Endothelial cell (in vitro differentiated cells): Measurements from ENCODE around the gene PHLDB2. TPM values are rescaled to one million over a fixed set of nuclear protein-coding genes. Genes with fewer than 3 reads are reported as not detected.

Experiments
- DNase-seq: peaks from one replicate; pipeline ENCODE4 v3.0.0; 2021; ENCODE audit warnings: low spot score
- H3K27ac Mint-ChIP-seq: one replicate; pipeline ENCODE4 v1.8.0; 2021; ENCODE audit warnings: mixed read lengths, inconsistent platforms; ENCODE audit not compliant: unreplicated experiment
- H3K27me3 Mint-ChIP-seq: one replicate; pipeline ENCODE4 v1.8.0; 2021; ENCODE audit warnings: mild to moderate bottlenecking, moderate library complexity, mixed read lengths, inconsistent platforms; ENCODE audit not compliant: unreplicated experiment
- H3K36me3 Mint-ChIP-seq: one replicate; pipeline ENCODE4 v1.8.0; 2021; ENCODE audit warnings: mild to moderate bottlenecking, low read depth, mixed read lengths, inconsistent platforms; ENCODE audit not compliant: unreplicated experiment
- H3K4me1 Mint-ChIP-seq: one replicate; pipeline ENCODE4 v1.8.0; 2021; ENCODE audit warnings: mild to moderate bottlenecking, mixed read lengths, inconsistent platforms; ENCODE audit not compliant: unreplicated experiment
- H3K4me3 Mint-ChIP-seq: one replicate; pipeline ENCODE4 v1.8.0; 2021; ENCODE audit warnings: mild to moderate bottlenecking, mixed read lengths, inconsistent platforms; ENCODE audit not compliant: unreplicated experiment
- H3K9me3 Mint-ChIP-seq: one replicate; pipeline ENCODE4 v1.8.0; 2021; ENCODE audit warnings: mixed read lengths, inconsistent platforms; ENCODE audit not compliant: unreplicated experiment
- total RNA-seq: library from RNA; stranded (reverse); fragmentation: NEBNext Ultra II Directional; extraction: Animal tissue kit (Norgen Biotek cat#: 25700); gene quantifications from one replicate; pipeline ENCODE4 v1.2.1, GENCODE V29; 2021; ENCODE audit not compliant: unreplicated experiment
- TF ChIP-seq, protein P1 (sequence below): fragments of 200-600 bp; sonication (generic); IDR thresholded peaks from one replicate; pipeline ENCODE4 v1.5.0; 2021; ENCODE audit warnings: antibody characterized with exemption; ENCODE audit not compliant: unreplicated experiment

Gene PHLDB2
- total RNA-seq, 1 donor from 2014 or later: 47.8 TPM

- Mint-ChIP-seq H3K4me1 (peaks cover 5% of the 10 kb centered on the region), H3K36me3 (no peaks in the 10 kb centered on the region), H3K9me3 (no peaks in the 10 kb centered on the region), H3K4me3 (no peak overlapping the region), H3K27ac (no peak overlapping the region), H3K27me3 (peaks cover 3% of the 10 kb centered on the region)
- TF ChIP-seq, protein P1, sequence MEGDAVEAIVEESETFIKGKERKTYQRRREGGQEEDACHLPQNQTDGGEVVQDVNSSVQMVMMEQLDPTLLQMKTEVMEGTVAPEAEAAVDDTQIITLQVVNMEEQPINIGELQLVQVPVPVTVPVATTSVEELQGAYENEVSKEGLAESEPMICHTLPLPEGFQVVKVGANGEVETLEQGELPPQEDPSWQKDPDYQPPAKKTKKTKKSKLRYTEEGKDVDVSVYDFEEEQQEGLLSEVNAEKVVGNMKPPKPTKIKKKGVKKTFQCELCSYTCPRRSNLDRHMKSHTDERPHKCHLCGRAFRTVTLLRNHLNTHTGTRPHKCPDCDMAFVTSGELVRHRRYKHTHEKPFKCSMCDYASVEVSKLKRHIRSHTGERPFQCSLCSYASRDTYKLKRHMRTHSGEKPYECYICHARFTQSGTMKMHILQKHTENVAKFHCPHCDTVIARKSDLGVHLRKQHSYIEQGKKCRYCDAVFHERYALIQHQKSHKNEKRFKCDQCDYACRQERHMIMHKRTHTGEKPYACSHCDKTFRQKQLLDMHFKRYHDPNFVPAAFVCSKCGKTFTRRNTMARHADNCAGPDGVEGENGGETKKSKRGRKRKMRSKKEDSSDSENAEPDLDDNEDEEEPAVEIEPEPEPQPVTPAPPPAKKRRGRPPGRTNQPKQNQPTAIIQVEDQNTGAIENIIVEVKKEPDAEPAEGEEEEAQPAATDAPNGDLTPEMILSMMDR: peak; percentile 62
- no peak for DNase-seq
These were observed 130.1 kb downstream of the PHLDB2 start for GRCh38 chr3:111989061-111989678.

GRCh38 chr3:111993038-111993437 lies 134.0 kb downstream of the PHLDB2 start:
- Mint-ChIP-seq H3K27me3 (peaks cover 3% of the 10 kb centered on the region), H3K4me3 (no peak overlapping the region), H3K4me1 (peaks cover 5% of the 10 kb centered on the region), H3K9me3 (no peaks in the 10 kb centered on the region), H3K36me3 (no peaks in the 10 kb centered on the region), H3K27ac (no peak overlapping the region)
- DNase-seq: no peak
- TF ChIP-seq, protein P1: no peak

DNA sequence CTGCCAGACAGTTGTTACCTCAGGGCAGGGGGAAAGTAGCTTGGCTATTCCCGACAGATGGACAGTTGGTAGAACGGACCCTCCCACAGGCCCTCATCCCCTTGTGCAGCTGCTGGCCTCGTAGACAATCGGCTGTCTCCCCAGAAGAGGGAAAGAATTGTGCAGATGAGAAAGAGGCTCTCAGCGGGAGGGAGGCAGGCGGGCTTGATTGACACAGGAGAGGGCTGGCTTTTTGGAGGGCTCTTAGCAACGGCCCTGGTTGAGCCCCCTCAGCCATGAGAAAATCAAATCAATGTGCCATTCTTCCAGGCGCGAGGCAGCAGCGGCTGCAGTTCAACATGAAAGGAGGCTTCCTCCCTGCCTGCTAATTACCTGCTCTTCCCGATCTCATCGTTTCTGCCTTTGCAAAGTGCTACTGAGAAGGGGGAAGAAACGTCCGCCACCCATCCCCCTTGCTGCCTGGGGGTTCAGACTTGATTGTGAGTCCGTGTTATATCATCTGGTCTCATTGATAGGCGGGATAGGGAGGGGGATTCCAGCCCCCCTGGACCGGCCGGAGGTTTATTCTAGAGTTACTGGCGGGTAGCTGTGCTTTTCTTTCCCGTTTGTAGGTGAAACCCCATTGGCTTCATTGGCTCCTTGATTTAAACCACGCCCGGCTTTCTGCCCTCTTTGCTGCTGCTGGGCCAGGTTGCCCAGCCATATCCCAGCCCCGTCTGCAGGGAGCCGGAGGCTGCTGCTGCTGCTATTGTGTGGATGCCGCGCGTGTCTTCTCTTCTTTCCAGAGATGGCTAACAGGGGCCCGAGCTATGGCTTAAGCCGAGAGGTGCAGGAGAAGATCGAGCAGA lies 139.8 kb downstream of the PHLDB2 start, which contains the start of gene TAGLN3:
Gene TAGLN3, plus strand, starts transcription at position 287 of the 848 bp plus-strand sequence. Its CDS starts 501 bp downstream, at position 788.
- DNase-seq: peak; percentile 26
- Mint-ChIP-seq H3K4me1 (peaks cover 15% of the 10 kb centered on the region), H3K4me3 (peak within 1 kb of the TSS; percentile 82), H3K36me3 (no peaks in the 10 kb centered on the region), H3K27ac (no peak within 1 kb of the TSS), H3K9me3 (no peaks in the 10 kb centered on the region), H3K27me3 (peaks cover 3% of the 10 kb centered on the region)
- TF ChIP-seq, protein P1: no peak

DNA sequence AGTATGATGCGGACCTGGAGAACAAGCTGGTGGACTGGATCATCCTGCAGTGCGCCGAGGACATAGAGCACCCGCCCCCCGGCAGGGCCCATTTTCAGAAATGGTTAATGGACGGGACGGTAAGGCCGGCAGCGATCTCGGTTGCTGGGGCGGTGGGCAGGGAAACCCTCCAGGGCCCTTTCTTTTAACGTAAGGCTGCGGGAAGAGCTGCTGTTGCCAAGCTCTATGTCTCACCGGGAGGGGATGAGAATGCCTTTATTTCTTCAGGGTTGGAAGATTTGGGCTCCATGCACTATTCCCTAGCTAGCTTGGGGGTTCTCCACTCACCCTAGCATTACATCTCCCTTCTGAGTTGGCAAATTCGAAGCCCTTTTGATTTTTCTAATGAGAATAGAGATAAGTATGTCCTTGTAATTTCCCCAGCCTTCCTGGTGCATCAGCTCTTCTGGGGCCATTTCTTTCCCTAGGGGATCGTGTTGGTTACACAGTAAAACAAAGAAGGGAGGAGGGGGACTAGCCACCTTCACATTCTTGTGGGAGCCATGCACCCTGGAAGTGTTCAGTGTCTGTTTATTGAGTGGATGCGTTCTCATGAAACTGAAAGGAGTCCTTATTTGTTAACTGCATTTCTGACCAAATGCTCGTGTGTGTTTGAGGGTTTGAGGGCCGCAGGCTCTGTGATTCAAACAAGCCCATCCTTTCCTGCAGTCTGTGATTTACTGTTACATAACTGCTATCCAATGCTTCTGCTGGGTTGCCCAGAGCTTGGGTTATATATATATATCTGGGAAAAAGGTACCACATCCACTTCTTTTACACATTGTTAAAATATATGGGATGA lies 140.6 kb downstream of the PHLDB2 start:
- no peak for DNase-seq
- TF ChIP-seq, protein P1: no peak
- H3K9me3 Mint-ChIP-seq: no peaks in the 10 kb centered on the region
- H3K4me3 Mint-ChIP-seq: peak overlapping the region; percentile 82
- no peaks in the 10 kb centered on the region for H3K36me3 Mint-ChIP-seq
- no peak overlapping the region for H3K27ac Mint-ChIP-seq
- H3K4me1 Mint-ChIP-seq: peaks cover 14% of the 10 kb centered on the region
- peaks cover 3% of the 10 kb centered on the region for H3K27me3 Mint-ChIP-seq
